GM21737 (cell line): Measurements from ENCODE around the gene SUSD1.
"Not testable (repeated sequence)": the region's sequence is repeated elsewhere in the genome, so short reads cannot be mapped to it uniquely, and the experiment has no call there.

Experiments used
- ATAC-seq: cut with Tn5 transposase; IDR thresholded peaks from one replicate; pipeline ENCODE4 v1.9.1; 2021; ENCODE audit warnings: mild to moderate bottlenecking, moderate library complexity; ENCODE audit not compliant: unreplicated experiment

The SUSD1 gene

GRCh38 chr9:112174222-112174964 lies 704 bp downstream of the SUSD1 start:
- ATAC-seq: peak; percentile 93

DNA sequence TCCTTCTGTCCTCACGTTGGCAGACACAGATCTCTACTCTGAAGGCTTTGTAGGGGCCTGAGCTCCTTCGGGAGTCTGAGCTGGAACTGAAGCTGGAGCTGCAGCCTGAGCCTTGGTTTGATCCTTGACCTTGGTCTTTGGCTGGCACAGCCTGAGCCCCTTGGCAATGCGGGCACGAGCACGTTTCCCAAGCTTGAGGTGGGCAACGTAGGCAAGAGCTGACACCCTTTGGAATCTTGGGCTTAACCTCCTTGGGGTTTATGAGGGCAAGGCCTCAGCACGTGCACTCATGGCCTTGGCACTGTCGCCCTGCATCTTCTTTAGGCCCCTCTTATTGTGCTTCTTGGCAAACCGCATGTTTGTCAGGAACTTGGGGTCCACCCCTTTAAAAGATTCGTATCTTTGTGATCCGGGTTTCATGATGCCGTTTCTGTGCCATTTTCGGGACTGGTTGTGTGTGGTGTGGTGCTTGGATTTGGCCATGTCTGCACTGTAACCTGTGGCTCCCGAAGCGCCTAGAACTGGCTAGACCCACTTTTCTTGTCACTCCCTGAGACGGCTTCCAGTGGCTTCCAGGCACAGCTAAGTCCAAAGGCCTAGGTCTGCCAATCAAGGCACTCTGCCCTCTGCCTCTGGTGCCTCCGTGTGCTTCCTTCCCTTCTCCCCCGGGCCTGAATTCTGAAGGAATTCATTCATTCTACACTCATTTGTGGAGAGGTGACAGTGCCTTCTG lies 1.4 kb downstream of the SUSD1 start:
- ATAC-seq: no peak

DNA sequence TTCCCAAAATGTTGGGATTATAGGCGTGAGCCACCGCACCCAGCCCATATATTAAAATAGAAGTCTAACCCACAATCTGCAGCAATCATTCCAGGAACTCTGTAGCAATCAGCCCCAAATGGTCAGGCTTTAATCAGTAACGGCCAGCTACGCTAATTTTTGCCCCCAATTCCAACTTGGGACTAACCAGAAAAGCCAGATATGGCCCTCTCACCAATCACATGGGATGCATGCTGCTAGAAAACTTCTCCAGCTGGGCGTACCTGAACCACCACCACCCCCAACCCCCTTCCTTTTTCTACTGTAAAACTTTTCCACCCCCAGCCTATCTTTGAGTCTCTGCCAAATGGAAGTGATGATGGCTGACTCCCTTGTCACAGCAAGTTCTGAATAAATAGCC lies 4.1 kb downstream of the SUSD1 start:
- ATAC-seq: no peak

GRCh38 chr9:112170235-112170634 lies 4.9 kb downstream of the SUSD1 start:
- ATAC-seq: no peak

DNA sequence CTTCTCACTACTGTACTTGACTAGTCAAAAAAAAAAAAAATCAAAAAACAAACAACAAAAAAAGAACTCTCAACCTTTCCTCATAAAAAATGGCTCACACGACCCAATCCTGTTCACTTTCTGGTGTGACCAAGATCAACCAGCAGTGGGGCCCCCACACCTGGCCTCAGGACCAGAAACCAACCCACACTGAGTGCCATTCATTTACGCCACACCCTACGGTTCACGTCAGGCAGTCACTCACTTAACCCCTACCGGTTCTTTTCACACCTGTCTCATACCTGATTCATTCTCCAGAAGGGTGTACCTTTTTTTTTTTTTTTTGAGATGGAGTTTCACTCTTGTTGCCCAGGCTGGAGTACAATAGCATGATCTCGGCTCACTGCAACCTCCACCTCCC lies 5.7 kb downstream of the SUSD1 start:
- ATAC-seq: no peak

DNA sequence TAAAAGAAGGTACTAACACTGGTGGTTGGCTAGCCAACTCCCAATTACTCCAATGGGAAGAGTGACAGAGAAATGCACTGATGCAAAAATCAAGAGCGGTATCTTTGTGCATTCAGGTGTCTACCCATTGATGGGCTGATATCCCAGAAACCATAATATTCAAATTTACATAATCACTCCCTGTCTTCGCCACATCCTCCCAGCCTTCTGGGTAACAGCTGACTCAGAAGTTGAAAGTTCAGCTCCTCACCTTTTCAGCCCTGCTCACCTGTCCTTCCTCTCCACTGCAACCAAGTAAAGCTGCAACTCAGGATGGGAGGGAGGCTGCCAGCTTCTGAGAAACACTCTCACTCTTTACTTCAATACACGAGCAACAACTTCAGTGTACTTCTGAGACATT lies 6.9 kb downstream of the SUSD1 start:
- ATAC-seq: no peak

- no peak for ATAC-seq
These were observed 8.6 kb downstream of the SUSD1 start for GRCh38 chr9:112166176-112167140.

DNA sequence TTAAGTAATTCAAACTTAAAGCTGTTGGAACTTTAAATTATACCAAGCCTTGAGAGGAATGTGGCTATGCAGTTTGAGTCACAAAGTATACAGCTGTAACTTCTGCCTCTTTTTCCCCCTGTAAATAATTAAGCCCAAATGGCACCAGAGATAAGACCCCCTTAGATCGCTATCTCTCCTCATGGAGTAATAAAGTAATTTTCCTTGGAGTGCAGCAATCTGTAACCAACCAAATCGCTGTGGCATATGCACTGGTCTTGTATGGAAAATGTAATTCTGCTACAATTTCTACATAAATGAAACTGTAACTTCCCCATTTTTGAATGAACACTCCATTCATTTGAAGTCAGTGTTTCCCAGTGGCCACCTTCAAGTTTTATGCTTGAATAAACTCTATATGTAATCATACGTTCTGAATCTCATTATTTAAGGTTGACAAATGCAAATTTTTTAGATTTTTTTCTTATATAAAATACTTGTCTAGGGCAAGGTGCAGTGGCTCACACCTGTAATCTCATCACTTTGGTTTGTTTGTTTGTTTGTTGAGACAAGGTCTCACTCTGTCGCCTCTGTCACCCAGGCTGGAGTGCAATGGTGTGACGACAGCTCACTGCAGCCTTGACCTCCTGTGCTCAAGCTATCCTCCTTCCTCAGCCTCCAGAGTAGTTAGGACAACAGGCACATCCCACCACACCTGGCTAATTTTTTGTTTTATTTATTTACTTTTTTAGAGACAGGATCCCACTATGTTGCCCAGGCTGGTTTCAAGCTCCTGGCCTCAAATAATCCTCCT lies 12.3 kb downstream of the SUSD1 start:
- ATAC-seq: no peak

DNA sequence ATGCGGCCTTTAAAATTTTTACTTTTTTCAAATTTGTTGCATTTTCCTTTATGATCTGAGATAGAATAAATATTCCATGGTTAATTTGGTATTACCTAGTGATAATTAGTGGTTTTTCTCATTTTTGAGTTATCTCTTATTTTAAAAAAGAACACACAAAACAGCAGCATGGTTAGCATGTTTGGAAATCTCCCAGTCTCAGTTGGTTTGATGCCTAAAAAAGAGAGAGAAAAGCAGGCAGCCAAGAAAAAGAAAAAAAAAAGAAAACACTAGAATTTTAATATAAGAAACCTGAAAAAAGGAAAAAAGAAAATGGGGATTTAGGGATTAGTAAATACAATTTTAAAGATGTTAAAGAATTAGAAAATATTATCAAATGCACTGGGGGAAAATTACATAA lies 15.3 kb downstream of the SUSD1 start:
- no peak for ATAC-seq

DNA sequence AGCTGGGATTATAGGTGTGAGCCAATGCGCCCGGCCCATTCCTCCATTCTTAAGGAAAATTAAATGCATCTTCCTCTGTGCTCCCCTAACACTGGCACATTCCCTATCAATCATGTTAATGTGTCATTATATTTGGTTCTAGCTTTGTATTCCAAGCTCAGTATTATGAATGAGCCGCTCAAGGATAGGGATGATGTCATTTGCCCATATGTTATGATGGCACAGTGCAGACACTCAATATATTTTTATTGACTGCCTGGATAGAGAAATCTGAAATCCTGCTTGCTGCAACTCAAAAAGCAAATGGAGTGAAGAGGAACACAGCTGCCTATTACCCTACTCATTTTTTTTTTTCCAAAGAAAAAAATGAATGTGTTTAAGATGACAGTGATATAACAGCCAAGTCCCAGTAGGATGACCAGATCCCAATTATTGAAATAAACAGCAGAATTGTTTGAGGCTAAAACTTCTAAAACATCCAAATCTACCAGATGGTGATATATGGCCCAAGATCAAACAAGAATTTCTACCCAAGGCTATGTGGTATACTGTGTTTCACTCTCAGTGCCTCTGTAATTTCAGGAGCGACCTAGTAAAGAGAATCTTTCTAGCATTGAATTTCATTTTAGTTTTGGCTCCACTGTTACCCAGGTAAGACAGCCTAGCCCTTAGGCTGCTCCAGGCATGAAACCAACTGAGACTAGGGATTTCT lies 16.3 kb downstream of the SUSD1 start:
- no peak for ATAC-seq

DNA sequence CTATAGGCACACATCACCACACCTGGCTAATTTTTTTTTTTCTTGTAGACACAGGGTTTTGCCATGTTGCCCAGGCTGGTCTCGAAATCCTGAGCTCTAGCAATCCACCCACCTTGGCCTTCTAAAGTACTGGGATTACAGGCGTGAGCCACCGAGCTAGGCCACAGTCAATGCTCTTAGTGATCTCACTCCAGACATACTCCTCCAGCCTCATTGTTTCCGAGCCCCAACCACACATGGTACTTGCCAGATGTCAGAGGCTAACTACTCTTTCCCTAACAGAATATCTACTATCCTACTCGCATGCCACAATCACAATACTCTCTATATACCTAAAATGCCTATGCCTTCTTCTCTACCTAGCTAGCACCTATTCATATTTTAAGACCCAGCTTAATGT lies 17.1 kb downstream of the SUSD1 start:
- ATAC-seq: no peak

- no peak for ATAC-seq
These were observed 18.0 kb downstream of the SUSD1 start for GRCh38 chr9:112157087-112157486.

DNA sequence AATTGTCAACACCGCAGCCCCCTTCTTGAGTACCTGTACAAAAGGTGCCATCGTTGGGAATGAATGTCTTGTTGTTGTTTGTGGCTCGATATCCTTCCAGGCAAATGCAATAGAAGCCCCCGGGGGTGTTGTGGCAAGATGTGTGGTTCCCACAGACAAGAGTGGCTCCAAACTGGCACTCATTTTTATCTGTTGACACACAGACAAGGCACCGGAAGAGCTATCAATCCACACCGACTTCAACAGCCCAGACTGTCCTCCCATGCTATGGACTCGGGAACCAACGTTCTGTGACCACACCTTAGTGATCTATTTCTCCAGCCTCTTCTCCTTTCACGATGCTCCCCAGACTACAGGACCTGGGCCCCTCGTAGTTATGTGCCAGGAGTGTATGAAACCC lies 25.9 kb downstream of the SUSD1 start:
- no peak for ATAC-seq

- no peak for ATAC-seq
These were observed 29.2 kb downstream of the SUSD1 start for GRCh38 chr9:112145886-112146285.

DNA sequence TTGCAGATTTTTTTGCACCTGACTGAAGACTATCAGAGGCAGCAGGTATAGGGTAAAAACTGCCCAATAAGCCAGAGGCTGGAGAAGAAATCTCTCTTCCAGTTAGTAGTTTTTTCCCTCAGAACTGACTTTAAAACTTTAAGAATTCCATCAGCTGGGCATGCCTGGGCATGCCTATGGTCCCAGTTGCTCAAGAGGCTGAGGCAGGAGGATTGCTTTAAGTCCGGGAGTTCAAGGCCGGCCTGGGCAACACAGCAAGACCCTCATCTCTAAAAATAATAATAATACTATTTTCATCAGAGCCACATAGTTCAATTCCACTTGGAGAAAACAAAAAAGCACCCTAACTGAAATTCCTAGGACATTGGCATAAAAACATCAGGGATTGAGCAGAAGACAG lies 30.3 kb downstream of the SUSD1 start:
- ATAC-seq: no peak

DNA sequence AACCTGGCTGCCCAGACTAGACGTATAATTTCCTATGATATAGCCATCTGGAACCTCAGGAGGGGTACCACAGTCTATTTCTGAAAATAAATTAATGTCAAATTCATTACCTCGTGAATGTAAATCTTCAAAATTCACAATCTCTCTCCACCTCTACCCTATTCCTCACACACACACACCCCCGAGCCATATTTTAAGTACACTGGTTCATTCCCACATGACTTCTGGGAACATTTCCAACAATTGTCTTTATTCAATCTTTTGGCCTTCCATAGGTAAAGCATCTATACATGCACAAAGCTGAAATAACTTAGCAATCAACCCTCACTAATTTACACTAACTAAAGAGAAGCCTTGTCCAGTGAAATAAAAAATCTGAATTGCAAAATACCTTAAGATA lies 32.7 kb downstream of the SUSD1 start:
- ATAC-seq: no peak

DNA sequence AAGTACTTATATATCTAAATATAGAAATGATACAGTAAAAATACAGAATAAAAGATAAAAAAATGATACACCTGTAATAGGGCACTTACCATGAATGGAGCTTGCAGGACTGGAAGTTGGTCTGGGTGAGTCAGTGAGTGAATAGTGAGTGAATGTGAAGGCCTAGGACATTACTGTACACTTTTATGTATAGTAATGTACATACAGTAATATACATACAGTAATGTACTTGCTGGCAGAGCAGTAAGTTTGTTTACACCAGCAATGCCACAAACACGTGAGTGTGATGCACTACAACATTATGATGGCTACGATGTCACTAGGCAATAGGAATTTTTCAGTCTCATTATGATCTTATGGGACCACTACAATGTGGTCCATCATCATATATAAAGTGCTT lies 34.2 kb downstream of the SUSD1 start:
- ATAC-seq: peak; percentile 12

- no peak for ATAC-seq
These were observed 38.0 kb downstream of the SUSD1 start for GRCh38 chr9:112137066-112137465.

GRCh38 chr9:112135706-112136105 lies 39.4 kb downstream of the SUSD1 start:
- no peak for ATAC-seq

- not testable (repeated sequence) for ATAC-seq
These were observed 41.3 kb downstream of the SUSD1 start for GRCh38 chr9:112133806-112134205.
